ENCODE measurements around the gene ASPSCR1. TPM values are rescaled to one million over a fixed set of nuclear protein-coding genes. Genes with fewer than 3 reads are reported as not detected.
A peak's percentile ranks its signal among the peaks of the same experiment; 100 is the strongest.

The ASPSCR1 gene
- total and polyA plus RNA-seq, 2 of the 13 experiments (the other 11 are each of a cell fraction or from before 2014, with no cell fraction given), result 274 to 314 TPM

DNA sequence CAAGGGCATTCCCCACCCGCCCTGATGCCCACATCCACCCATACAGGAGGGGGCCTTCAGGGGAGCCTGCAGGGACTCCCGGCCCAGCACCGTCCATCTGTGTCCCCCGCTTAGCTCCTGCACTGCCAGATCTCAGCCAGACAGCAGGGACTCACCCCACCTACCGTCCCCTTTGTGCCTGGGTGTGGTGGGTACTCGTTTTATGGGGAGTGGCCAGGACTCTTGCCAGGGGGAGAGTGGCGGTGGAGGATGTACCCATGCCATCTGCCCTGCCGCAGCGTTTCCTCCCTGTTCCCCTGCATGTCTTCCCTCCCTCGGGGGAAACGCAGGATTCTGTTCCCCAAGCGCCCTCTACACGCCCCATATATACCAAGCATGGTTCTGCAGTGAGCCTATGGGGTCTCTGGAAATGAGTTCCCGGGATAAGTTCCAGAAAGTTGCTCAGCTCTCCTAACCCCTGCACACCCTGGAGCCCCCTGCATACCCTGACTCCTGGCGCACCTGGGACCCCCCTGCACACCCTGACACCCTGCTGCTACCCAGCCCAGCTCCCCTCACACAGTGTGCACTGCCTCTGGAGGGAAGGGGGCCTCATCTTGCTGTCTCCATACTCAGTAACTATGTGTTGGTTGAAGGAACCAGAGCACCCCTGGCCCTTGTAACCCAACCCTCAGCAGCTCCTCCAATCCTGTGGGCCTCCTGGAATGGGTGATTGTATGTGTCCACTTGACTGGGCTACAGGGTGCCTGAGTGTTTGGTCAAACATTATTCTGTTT, 45.7 kb upstream of the ASPSCR1 start (continued):
- TF ChIP-seq, protein P1, sequence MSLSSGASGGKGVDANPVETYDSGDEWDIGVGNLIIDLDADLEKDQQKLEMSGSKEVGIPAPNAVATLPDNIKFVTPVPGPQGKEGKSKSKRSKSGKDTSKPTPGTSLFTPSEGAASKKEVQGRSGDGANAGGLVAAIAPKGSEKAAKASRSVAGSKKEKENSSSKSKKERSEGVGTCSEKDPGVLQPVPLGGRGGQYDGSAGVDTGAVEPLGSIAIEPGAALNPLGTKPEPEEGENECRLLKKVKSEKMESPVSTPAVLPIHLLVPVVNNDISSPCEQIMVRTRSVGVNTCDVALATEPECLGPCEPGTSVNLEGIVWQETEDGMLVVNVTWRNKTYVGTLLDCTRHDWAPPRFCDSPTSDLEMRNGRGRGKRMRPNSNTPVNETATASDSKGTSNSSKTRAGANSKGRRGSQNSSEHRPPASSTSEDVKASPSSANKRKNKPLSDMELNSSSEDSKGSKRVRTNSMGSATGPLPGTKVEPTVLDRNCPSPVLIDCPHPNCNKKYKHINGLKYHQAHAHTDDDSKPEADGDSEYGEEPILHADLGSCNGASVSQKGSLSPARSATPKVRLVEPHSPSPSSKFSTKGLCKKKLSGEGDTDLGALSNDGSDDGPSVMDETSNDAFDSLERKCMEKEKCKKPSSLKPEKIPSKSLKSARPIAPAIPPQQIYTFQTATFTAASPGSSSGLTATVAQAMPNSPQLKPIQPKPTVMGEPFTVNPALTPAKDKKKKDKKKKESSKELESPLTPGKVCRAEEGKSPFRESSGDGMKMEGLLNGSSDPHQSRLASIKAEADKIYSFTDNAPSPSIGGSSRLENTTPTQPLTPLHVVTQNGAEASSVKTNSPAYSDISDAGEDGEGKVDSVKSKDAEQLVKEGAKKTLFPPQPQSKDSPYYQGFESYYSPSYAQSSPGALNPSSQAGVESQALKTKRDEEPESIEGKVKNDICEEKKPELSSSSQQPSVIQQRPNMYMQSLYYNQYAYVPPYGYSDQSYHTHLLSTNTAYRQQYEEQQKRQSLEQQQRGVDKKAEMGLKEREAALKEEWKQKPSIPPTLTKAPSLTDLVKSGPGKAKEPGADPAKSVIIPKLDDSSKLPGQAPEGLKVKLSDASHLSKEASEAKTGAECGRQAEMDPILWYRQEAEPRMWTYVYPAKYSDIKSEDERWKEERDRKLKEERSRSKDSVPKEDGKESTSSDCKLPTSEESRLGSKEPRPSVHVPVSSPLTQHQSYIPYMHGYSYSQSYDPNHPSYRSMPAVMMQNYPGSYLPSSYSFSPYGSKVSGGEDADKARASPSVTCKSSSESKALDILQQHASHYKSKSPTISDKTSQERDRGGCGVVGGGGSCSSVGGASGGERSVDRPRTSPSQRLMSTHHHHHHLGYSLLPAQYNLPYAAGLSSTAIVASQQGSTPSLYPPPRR (CRISPR knock-in tag; IDR thresholded peaks at IDR 0.05; ENCODE audit: borderline replicate concordance), result peak; percentile 40; the same call in 1 of the 2 replicates
- TF ChIP-seq PBX2 (CRISPR knock-in tag; IDR thresholded peaks at IDR 0.05) (no peak), ZSCAN25 (CRISPR knock-in tag; IDR thresholded peaks at IDR 0.05) (no peak), HDAC6 (IDR thresholded peaks at IDR 0.05; ENCODE audit: low read depth, low read length) (no peak), NR2F2 (IDR thresholded peaks at IDR 0.05; ENCODE audit: borderline replicate concordance, low read depth) (peak; percentile 41; the same call in 1 of the 2 replicates), NKX3-1 (CRISPR knock-in tag; IDR thresholded peaks at IDR 0.05) (no peak), ZNF256 (CRISPR knock-in tag; conservative IDR thresholded peaks at IDR 0.05) (0 out of 2 replicates have a peak, but pooled peaks have one; percentile 16), ZNF496 (CRISPR knock-in tag; IDR thresholded peaks at IDR 0.05; ENCODE audit: insufficient replicate concordance) (no peak), ELF3 (CRISPR knock-in tag; IDR thresholded peaks at IDR 0.05) (no peak), ATF4 (CRISPR knock-in tag; IDR thresholded peaks at IDR 0.05) (peak in 1 of 2 experiments; percentile 26; a peak in 1 of 4 replicates), ZNF292 (CRISPR knock-in tag; IDR thresholded peaks at IDR 0.05; ENCODE audit: borderline replicate concordance, low read depth) (no peak), ATF7 (IDR thresholded peaks at IDR 0.05) (no peak), ATF7 (CRISPR knock-in tag; IDR thresholded peaks at IDR 0.05) (peak; percentile 60; the same call in 1 of the 2 replicates), SNAI1 (CRISPR knock-in tag; IDR thresholded peaks at IDR 0.05; ENCODE audit: borderline replicate concordance) (no peak), KDM2A (CRISPR knock-in tag; IDR thresholded peaks at IDR 0.05; ENCODE audit: borderline replicate concordance, low read depth) (peak; percentile 60; the same call in 1 of the 2 replicates), ZNF737 (CRISPR knock-in tag; IDR thresholded peaks at IDR 0.05; ENCODE audit: borderline replicate concordance) (no peak), BCL3 (CRISPR knock-in tag; IDR thresholded peaks at IDR 0.05) (no peak), DNMT3B (CRISPR knock-in tag; conservative IDR thresholded peaks at IDR 0.05) (no peak), TEAD3 (CRISPR knock-in tag; optimal IDR thresholded peaks at IDR 0.05; ENCODE audit: borderline replicate concordance) (no peak)
- TF ChIP-seq, protein P2, sequence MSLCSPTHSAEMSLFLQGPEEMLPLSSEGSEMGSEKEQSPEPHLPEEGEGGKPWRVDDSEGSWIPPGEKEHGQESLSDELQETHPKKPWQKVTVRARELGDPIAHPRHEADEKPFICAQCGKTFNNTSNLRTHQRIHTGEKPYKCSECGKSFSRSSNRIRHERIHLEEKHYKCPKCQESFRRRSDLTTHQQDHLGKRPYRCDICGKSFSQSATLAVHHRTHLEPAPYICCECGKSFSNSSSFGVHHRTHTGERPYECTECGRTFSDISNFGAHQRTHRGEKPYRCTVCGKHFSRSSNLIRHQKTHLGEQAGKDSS (CRISPR knock-in tag; IDR thresholded peaks at IDR 0.05; ENCODE audit: borderline replicate concordance, low read depth), result peak; percentile 31; the same call in 1 of the 2 replicates
